Lower lobe of right lung (tissue), 2 donors: ENCODE results near the gene KLHL26. TPM values are rescaled to one million over a fixed set of nuclear protein-coding genes. Genes with fewer than 3 reads are reported as not detected.

Source experiments
- ATAC-seq, 2 donors: fragments of 200-7000 bp; cut with Tn5 transposase; one replicate each; pipeline ENCODE4 v1.9.1; 2020 to 2022; ENCODE audit warnings: mild to moderate bottlenecking in 2 of 2, moderate library complexity in 2 of 2
- DNase-seq: peaks from one replicate; pipeline ENCODE4 v3.0.0-alpha.2; 2020
- H3K27ac ChIP-seq: fragments of 200-600 bp; one replicate; pipeline ENCODE4 v1.8.0; 2022
- H3K27me3 ChIP-seq: fragments of 200-600 bp; one replicate; pipeline ENCODE4 v1.8.0; 2022; ENCODE audit warnings: low read depth
- H3K36me3 ChIP-seq: fragments of 200-600 bp; one replicate; pipeline ENCODE4 v1.8.0; 2022; ENCODE audit warnings: mild to moderate bottlenecking
- H3K4me1 ChIP-seq: fragments of 200-600 bp; one replicate; pipeline ENCODE4 v1.8.0; 2022
- H3K4me3 ChIP-seq: fragments of 200-600 bp; one replicate; pipeline ENCODE4 v1.8.0; 2022; ENCODE audit warnings: mild to moderate bottlenecking
- H3K9me3 ChIP-seq: fragments of 200-600 bp; one replicate; pipeline ENCODE4 v1.8.0; 2022
- CTCF ChIP-seq: fragments of 200-600 bp; IDR thresholded peaks from one replicate; pipeline ENCODE4 v1.8.0; 2022; ENCODE audit warnings: antibody characterized with exemption, mild to moderate bottlenecking
- intact Hi-C: fragments of 100-400 bp; cut with DNase I; formaldehyde crosslinking; loops from one replicate; pipeline ENCODE4 v1.11.0; 2022
- total RNA-seq: library from RNA; stranded (reverse); fragmentation: NEBNext Ultra II Directional; extraction: Animal tissue kit (Norgen Biotek cat#: 25700); gene quantifications from one replicate; pipeline ENCODE4 v1.2.1, GENCODE V29; 2021
- donor health status: DM: no; HTN: yes; CAD: no; lungs with severe emphysema.

Gene KLHL26
- total RNA-seq, 1 donor from 2014 or later: 14.5 TPM

- DNase-seq (no peak), ATAC-seq (no peak)
- Histone ChIP-seq H3K9me3 (no peaks in the 10 kb centered on the region), H3K27me3 (no peaks in the 10 kb centered on the region), H3K27ac (no peak overlapping the region), H3K36me3 (no peaks in the 10 kb centered on the region), H3K4me3 (no peak overlapping the region), H3K4me1 (peaks cover 4% of the 10 kb centered on the region)
- intact Hi-C loops: no loop called here
- TF ChIP-seq CTCF: no peak
Measured at GRCh38 chr19:18717601-18718000, 80.8 kb downstream of the KLHL26 start.

- H3K4me3 ChIP-seq: no peak overlapping the region
- no peak for TF ChIP-seq CTCF
- no peak for DNase-seq
- ATAC-seq: no peak
- no peaks in the 10 kb centered on the region for H3K27me3 ChIP-seq
- no peaks in the 10 kb centered on the region for H3K4me1 ChIP-seq
- intact Hi-C loops: no loop called here
- no peak overlapping the region for H3K27ac ChIP-seq
- H3K36me3 ChIP-seq: no peaks in the 10 kb centered on the region
- H3K9me3 ChIP-seq: no peaks in the 10 kb centered on the region
Measured at GRCh38 chr19:18718015-18718526, 81.2 kb downstream of the KLHL26 start.

GRCh38 chr19:18718846-18719458, 82.1 kb downstream of the KLHL26 start:
- no peak for ATAC-seq
- no peaks in the 10 kb centered on the region for H3K4me1 ChIP-seq
- DNase-seq: no peak
- H3K36me3 ChIP-seq: no peaks in the 10 kb centered on the region
- H3K27ac ChIP-seq: no peak overlapping the region
- TF ChIP-seq CTCF: no peak
- no peak overlapping the region for H3K4me3 ChIP-seq
- intact Hi-C loops: no loop called here
- H3K27me3 ChIP-seq: no peaks in the 10 kb centered on the region
- H3K9me3 ChIP-seq: no peaks in the 10 kb centered on the region

- intact Hi-C loops: no loop called here
- no peak for DNase-seq
Measured at GRCh38 chr19:18719541-18719940, 82.7 kb downstream of the KLHL26 start.

More at GRCh38 chr19:18719541-18719940, 82.7 kb downstream of the KLHL26 start:
- H3K27me3 ChIP-seq: no peaks in the 10 kb centered on the region
- H3K4me3 ChIP-seq: no peak overlapping the region
- no peaks in the 10 kb centered on the region for H3K4me1 ChIP-seq
- no peak overlapping the region for H3K27ac ChIP-seq
- no peaks in the 10 kb centered on the region for H3K9me3 ChIP-seq
- ATAC-seq: no peak
- H3K36me3 ChIP-seq: no peaks in the 10 kb centered on the region
- no peak for TF ChIP-seq CTCF

Other genes starting within 250 kb of the KLHL26 start
- gene LRRC25, start 239.4 kb upstream of the KLHL26 start, total RNA-seq: 35.4 TPM
- 65.6 TPM for gene SSBP4, start 217.6 kb upstream of the KLHL26 start, total RNA-seq
- 30.6 TPM for gene ISYNA1, start 198.9 kb upstream of the KLHL26 start, total RNA-seq
- 19.7 TPM for gene ELL, start 115.0 kb upstream of the KLHL26 start, total RNA-seq
- 195 TPM for gene FKBP8, start 93.5 kb upstream of the KLHL26 start, total RNA-seq
- 71.9 TPM for gene KXD1, start 79.2 kb upstream of the KLHL26 start, total RNA-seq
- gene UBA52, start 65.2 kb upstream of the KLHL26 start, total RNA-seq: 884 TPM
- 60.4 TPM for gene REX1BD, start 48.2 kb upstream of the KLHL26 start, total RNA-seq
- gene CRLF1, start 30.2 kb upstream of the KLHL26 start, total RNA-seq: 19.9 TPM
- 1.1 TPM for gene TMEM59L, start 24.2 kb upstream of the KLHL26 start, total RNA-seq
- gene CRTC1, start 46.7 kb downstream of the KLHL26 start, total RNA-seq: 16.2 TPM
- gene COMP, start 154.3 kb downstream of the KLHL26 start, total RNA-seq: 2.3 TPM
- 75.8 TPM for gene UPF1, start 194.9 kb downstream of the KLHL26 start, total RNA-seq